ENCODE results near the gene C4BPB. TPM values are rescaled to one million over a fixed set of nuclear protein-coding genes. Genes with fewer than 3 reads are reported as not detected.

Gene C4BPB
- polyA plus RNA-seq, 1 donor (not counting 4 experiments of a cell fraction or from before 2014, with no cell fraction given) = not detected

DNA sequence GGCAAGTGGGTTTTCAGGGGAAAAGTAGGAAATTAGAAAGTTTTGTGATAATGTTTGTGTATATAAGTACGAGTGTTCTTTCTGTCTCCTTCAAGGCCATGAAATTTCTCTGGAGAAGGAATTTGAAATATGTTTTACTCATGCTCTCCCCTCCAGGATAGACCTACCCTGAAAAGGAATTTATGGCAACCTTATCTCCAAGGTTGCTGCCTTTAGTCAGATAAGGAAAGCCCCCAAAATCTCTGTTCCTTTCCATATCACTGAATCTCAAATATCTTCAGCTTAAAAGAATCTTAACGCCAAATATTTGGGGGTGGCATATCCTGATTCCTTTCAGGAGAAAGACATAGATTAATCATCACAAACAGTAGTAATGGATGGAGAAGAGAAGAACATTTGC is 499 bp upstream of the C4BPB start:
- no peaks in the 10 kb centered on the region for H3K9me1 ChIP-seq (ENCODE audit: control insufficient read depth, extremely low read depth, insufficient read depth, low read length)
- H2AFZ ChIP-seq (ENCODE audit: control insufficient read depth, low read length) = no peak overlapping the region
- H3K4me3 ChIP-seq (ENCODE audit: control insufficient read depth in 2 of 3, extremely low read depth in 1 of 3, insufficient read depth in 2 of 3, low read depth in 1 of 3, low read length in 3 of 3) = no peak overlapping the region
- H4K20me1 ChIP-seq (ENCODE audit: control insufficient read depth, extremely low read depth, insufficient read depth, low read length) = no peaks in the 10 kb centered on the region
- no peaks in the 10 kb centered on the region for H3K36me3 ChIP-seq (ENCODE audit: control insufficient read depth in 2 of 2, extremely low read depth in 1 of 2, insufficient read depth in 2 of 2, low read length in 2 of 2)
- TF ChIP-seq EZH2 (IDR thresholded peaks at IDR 0.05; ENCODE audit: low read length) = no peak
- TF ChIP-seq, protein P1, sequence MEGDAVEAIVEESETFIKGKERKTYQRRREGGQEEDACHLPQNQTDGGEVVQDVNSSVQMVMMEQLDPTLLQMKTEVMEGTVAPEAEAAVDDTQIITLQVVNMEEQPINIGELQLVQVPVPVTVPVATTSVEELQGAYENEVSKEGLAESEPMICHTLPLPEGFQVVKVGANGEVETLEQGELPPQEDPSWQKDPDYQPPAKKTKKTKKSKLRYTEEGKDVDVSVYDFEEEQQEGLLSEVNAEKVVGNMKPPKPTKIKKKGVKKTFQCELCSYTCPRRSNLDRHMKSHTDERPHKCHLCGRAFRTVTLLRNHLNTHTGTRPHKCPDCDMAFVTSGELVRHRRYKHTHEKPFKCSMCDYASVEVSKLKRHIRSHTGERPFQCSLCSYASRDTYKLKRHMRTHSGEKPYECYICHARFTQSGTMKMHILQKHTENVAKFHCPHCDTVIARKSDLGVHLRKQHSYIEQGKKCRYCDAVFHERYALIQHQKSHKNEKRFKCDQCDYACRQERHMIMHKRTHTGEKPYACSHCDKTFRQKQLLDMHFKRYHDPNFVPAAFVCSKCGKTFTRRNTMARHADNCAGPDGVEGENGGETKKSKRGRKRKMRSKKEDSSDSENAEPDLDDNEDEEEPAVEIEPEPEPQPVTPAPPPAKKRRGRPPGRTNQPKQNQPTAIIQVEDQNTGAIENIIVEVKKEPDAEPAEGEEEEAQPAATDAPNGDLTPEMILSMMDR (optimal IDR thresholded peaks at IDR 0.05 in 1 of 3, IDR thresholded peaks at IDR 0.05 in 1 of 3, conservative IDR thresholded peaks at IDR 0.05 in 1 of 3; ENCODE audit: extremely low read depth in 1 of 3, insufficient read depth in 2 of 3, low read length in 3 of 3) = no peak
- no peak overlapping the region for H3K9ac ChIP-seq (ENCODE audit: control insufficient read depth, extremely low read depth, insufficient read depth, low read length)
- H3K4me2 ChIP-seq (ENCODE audit: control insufficient read depth, extremely low read depth, insufficient read depth, low read depth, low read length) = no peak overlapping the region
- H3K27me3 ChIP-seq (ENCODE audit: control insufficient read depth, extremely low read depth, insufficient read depth, low read length) = peaks cover 4% of the 10 kb centered on the region
- no peaks in the 10 kb centered on the region for H3K9me3 ChIP-seq (ENCODE audit: control insufficient read depth, low read depth, low read length)
- FAIRE-seq (no peak), DNase-seq (ENCODE audit: low read depth, low spot score) (no peak)
- no peak overlapping the region for H3K27ac ChIP-seq (ENCODE audit: control insufficient read depth, insufficient read depth, low read length)
- no peaks in the 10 kb centered on the region for H3K79me2 ChIP-seq (ENCODE audit: control insufficient read depth, insufficient read depth, low read length)
- dilution Hi-C loops (cut with MboI; ENCODE audit: extremely low pct_ligation_motif_present, low sequenced_read_pairs) = no loop called here
- H3K4me1 ChIP-seq (ENCODE audit: control insufficient read depth, extremely low read depth, insufficient read depth, low read length) = peaks cover 5% of the 10 kb centered on the region

DNA sequence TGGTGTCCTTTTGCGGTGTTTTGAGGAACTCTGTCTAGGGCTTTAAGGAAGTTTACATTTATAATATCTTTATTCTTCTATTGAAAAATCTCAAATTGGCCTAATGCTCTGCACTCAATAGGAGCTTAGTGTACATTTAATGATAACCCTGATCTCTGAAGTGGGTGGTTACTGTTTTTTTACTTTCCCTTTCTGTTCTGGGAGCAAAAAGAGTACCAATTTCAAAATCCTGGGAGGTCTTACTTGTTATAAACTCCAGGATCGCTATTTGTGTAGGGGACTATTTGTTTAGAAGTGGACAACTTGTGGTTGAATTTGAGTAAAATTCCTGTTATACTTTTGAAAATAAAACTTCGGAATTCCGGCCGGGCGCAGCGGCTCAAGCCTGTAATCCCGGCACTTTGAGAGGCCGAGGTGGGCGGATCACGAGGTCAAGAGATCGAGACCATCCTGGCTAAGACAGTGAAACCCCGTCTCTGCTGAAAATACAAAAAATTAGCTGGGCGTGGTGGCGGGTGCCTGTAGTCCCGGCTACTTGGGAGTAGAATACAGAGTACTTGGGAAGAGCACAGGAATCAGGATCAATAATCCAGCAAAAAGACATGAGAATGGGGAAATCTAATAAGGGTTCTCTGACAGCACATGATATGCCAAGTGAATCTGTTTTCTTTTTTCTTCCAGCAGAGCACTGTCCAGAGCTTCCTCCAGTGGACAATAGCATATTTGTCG is 1.1 kb downstream of the C4BPB start:
- no peaks in the 10 kb centered on the region for H3K36me3 ChIP-seq (ENCODE audit: control insufficient read depth in 2 of 2, extremely low read depth in 1 of 2, insufficient read depth in 2 of 2, low read length in 2 of 2)
- no peak overlapping the region for H2AFZ ChIP-seq (ENCODE audit: control insufficient read depth, low read length)
- FAIRE-seq = no peak
- no peak for TF ChIP-seq EZH2 (IDR thresholded peaks at IDR 0.05; ENCODE audit: low read length)
- TF ChIP-seq, protein P1 (optimal IDR thresholded peaks at IDR 0.05 in 1 of 3, IDR thresholded peaks at IDR 0.05 in 1 of 3, conservative IDR thresholded peaks at IDR 0.05 in 1 of 3; ENCODE audit: extremely low read depth in 1 of 3, insufficient read depth in 2 of 3, low read length in 3 of 3) = no peak
- no peaks in the 10 kb centered on the region for H4K20me1 ChIP-seq (ENCODE audit: control insufficient read depth, extremely low read depth, insufficient read depth, low read length)
- no peak overlapping the region for H3K4me2 ChIP-seq (ENCODE audit: control insufficient read depth, extremely low read depth, insufficient read depth, low read depth, low read length)
- dilution Hi-C loops (cut with MboI; ENCODE audit: extremely low pct_ligation_motif_present, low sequenced_read_pairs) = no loop called here
- no peak overlapping the region for H3K27ac ChIP-seq (ENCODE audit: control insufficient read depth, insufficient read depth, low read length)
- H3K4me3 ChIP-seq (ENCODE audit: control insufficient read depth in 2 of 3, extremely low read depth in 1 of 3, insufficient read depth in 2 of 3, low read depth in 1 of 3, low read length in 3 of 3) = no peak overlapping the region
- H3K9ac ChIP-seq (ENCODE audit: control insufficient read depth, extremely low read depth, insufficient read depth, low read length) = no peak overlapping the region
- H3K27me3 ChIP-seq (ENCODE audit: control insufficient read depth, extremely low read depth, insufficient read depth, low read length) = peaks cover 4% of the 10 kb centered on the region
- no peaks in the 10 kb centered on the region for H3K79me2 ChIP-seq (ENCODE audit: control insufficient read depth, insufficient read depth, low read length)
- H3K9me3 ChIP-seq (ENCODE audit: control insufficient read depth, low read depth, low read length) = no peaks in the 10 kb centered on the region
- H3K4me1 ChIP-seq (ENCODE audit: control insufficient read depth, extremely low read depth, insufficient read depth, low read length) = peaks cover 5% of the 10 kb centered on the region
- H3K9me1 ChIP-seq (ENCODE audit: control insufficient read depth, extremely low read depth, insufficient read depth, low read length) = no peaks in the 10 kb centered on the region
- no peak for DNase-seq (ENCODE audit: low read depth, low spot score)
